ENCODE results near the gene KLF2. TPM values are rescaled to one million over a fixed set of nuclear protein-coding genes. Genes with fewer than 3 reads are reported as not detected.
"Not testable (repeated sequence)": the region's sequence is repeated elsewhere in the genome, so short reads cannot be mapped to it uniquely, and the experiment has no call there.

KLF2 gene
- total RNA-seq, 2 donors from 2014 or later = 19.8 to 24.4 TPM

DNA sequence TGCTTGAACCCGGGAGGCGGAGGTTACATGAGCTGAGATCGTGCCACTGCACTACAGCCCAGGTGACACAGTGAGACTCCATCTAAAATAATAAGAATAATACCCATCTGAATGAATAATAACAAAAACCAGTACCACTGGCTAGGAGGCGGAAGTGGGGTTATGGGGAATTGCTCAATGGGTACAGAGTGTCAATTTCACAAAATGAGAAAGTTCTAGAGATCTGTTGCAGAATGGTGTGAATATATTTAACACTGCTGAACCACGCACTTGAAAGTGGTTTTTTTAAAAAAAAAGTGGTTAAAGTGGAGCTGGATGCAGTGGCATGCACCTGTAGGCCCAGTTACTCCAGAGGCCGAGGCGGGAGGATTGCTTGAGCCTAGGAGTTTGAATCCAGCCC lies 18.5 kb downstream of the KLF2 start:
- Histone ChIP-seq H3K27me3 (replicated peaks; ENCODE audit: insufficient read depth) (no peaks in the 10 kb centered on the region), H3K9me3 (no peaks in the 10 kb centered on the region), H3K27ac (no peak overlapping the region), H3K4me3 (no peak overlapping the region), H3K36me3 (no peaks in the 10 kb centered on the region), H3K4me1 (replicated peaks) (no peaks in the 10 kb centered on the region)
- no peak for DNase-seq (ENCODE audit: low spot score)
- intact Hi-C loops (cut with DNase I) = no loop called here
- TF ChIP-seq POLR2A (IDR thresholded peaks at IDR 0.05) = no peak
- no peak for TF ChIP-seq POLR2AphosphoS5 (IDR thresholded peaks at IDR 0.05)
- TF ChIP-seq, protein P1, sequence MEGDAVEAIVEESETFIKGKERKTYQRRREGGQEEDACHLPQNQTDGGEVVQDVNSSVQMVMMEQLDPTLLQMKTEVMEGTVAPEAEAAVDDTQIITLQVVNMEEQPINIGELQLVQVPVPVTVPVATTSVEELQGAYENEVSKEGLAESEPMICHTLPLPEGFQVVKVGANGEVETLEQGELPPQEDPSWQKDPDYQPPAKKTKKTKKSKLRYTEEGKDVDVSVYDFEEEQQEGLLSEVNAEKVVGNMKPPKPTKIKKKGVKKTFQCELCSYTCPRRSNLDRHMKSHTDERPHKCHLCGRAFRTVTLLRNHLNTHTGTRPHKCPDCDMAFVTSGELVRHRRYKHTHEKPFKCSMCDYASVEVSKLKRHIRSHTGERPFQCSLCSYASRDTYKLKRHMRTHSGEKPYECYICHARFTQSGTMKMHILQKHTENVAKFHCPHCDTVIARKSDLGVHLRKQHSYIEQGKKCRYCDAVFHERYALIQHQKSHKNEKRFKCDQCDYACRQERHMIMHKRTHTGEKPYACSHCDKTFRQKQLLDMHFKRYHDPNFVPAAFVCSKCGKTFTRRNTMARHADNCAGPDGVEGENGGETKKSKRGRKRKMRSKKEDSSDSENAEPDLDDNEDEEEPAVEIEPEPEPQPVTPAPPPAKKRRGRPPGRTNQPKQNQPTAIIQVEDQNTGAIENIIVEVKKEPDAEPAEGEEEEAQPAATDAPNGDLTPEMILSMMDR (IDR thresholded peaks at IDR 0.05) = no peak
- WGBS = 94% methylated on average over 7 of the region's 7 CpGs

DNA sequence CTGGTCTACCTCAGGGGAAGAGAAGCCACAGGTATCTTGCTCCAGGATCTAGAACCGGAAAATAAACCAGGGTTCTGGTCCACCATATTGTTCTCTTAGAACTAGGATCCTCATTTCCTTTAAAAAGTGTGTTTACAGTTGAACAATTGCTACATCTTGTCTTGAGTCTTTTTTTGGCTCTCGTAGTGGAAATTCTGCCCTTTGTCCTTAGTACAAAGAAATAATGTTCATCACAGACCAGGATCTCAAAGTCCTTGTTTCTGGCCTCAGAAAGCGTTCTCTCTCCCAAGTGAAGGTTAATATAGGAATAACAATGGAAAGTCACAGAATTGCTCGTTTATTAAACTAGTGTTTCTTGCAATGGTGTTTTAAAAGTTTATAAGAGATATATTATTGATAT lies 20.8 kb downstream of the KLF2 start:
- intact Hi-C loops (cut with DNase I) = no loop called here
- no peaks in the 10 kb centered on the region for H3K36me3 ChIP-seq
- H3K4me3 ChIP-seq = no peak overlapping the region
- TF ChIP-seq POLR2A (IDR thresholded peaks at IDR 0.05) = no peak
- TF ChIP-seq POLR2AphosphoS5 (IDR thresholded peaks at IDR 0.05) = peak; percentile 8
- TF ChIP-seq, protein P1 (IDR thresholded peaks at IDR 0.05) = no peak
- 65% methylated on average over 4 of the region's 4 CpGs for WGBS
- H3K9me3 ChIP-seq = no peaks in the 10 kb centered on the region
- H3K27ac ChIP-seq = peak overlapping the region in 1 of 2 donors; percentile 11
- no peaks in the 10 kb centered on the region for H3K4me1 ChIP-seq (replicated peaks)
- H3K27me3 ChIP-seq (replicated peaks; ENCODE audit: insufficient read depth) = no peaks in the 10 kb centered on the region
- no peak for DNase-seq (ENCODE audit: low spot score)

DNA sequence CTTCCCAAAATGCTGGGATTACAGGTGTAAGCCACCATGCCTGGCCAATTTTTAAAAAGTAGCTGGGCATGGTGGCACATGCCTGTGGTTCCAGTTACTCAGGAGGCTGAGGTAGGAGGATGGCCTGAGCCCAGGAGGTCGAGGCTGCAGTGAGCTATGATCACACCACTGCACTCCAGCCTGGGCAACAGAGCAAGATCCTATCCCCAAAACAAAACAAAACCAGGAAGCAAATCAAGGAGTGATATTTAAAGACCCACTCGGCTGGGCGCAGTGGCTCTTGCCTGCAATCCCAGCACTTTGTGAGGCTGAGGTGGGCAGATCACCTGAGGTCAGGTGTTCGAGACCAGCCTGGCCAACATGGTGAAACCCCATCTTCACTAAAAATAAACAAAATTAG lies 22.5 kb downstream of the KLF2 start:
- H3K9me3 ChIP-seq; H3K4me3 ChIP-seq; H3K4me1 ChIP-seq (replicated peaks); H3K36me3 ChIP-seq; H3K27me3 ChIP-seq (replicated peaks; ENCODE audit: insufficient read depth); intact Hi-C loops (cut with DNase I); DNase-seq (ENCODE audit: low spot score); H3K27ac ChIP-seq: not testable (repeated sequence)
- 83% methylated on average over 4 of the region's 4 CpGs for WGBS

DNA sequence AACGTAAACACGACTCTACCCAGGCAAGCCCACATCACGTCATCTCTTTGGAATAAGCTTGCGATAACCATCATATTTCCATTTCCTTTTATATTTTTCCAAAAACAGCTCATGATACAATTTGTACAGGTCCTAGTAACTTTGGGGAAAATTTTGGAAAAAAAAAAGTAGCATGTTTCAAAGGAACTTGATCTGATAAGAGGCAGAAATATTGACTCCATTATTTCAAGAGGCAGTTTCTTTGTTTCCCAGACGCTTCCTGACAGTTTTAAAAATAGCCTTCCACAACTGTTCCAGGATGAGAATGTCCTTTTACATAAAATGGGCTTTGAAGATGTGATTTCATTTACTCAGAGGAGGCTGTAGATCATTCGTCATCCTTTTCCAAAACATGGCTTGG lies 23.1 kb downstream of the KLF2 start:
- DNase-seq (ENCODE audit: low spot score) = no peak
- H3K36me3 ChIP-seq = no peaks in the 10 kb centered on the region
- H3K27me3 ChIP-seq (replicated peaks; ENCODE audit: insufficient read depth) = no peaks in the 10 kb centered on the region
- H3K27ac ChIP-seq = no peak overlapping the region
- intact Hi-C loops (cut with DNase I) = no loop called here
- H3K9me3 ChIP-seq = no peaks in the 10 kb centered on the region
- peak; percentile 10 for TF ChIP-seq POLR2AphosphoS5 (IDR thresholded peaks at IDR 0.05)
- TF ChIP-seq, protein P1 (IDR thresholded peaks at IDR 0.05) = no peak
- no peak for TF ChIP-seq POLR2A (IDR thresholded peaks at IDR 0.05)
- H3K4me1 ChIP-seq (replicated peaks) = no peaks in the 10 kb centered on the region
- no peak overlapping the region for H3K4me3 ChIP-seq
- 71% methylated on average over 6 of the region's 6 CpGs for WGBS

DNA sequence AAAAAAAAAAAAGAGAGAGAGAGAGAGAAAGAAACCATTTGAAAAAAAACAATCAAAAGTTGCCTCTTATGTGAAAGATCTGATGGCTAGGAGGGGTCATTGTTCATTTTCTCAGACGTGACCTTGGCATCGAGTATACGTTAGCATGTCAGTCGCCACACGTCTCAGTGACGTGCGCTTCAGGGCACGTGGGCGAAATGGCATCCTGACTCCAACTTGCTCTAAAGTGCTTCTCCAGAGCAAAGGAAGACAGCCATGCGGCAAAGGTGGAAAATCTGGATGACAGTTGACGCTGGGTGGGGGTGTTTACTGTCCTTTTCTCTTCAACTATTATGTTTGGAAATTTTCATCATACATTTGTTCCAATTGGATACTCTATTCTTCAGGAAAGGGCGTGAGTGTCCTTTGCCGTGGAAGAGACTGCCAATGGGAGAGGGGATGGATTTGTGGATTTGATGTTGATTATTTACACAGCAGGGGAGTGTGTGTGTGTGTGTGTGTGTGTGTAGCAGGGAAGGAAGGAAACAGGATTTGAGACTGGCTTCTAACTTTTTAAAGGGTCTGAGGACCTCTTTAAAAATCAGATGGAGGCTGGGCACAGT lies 25.0 kb downstream of the KLF2 start:
- no peak for TF ChIP-seq POLR2AphosphoS5 (IDR thresholded peaks at IDR 0.05)
- TF ChIP-seq, protein P1 (IDR thresholded peaks at IDR 0.05) = no peak
- TF ChIP-seq POLR2A (IDR thresholded peaks at IDR 0.05) = no peak
- Histone ChIP-seq H3K27ac (no peak overlapping the region), H3K36me3 (no peaks in the 10 kb centered on the region), H3K4me3 (no peak overlapping the region), H3K4me1 (replicated peaks) (no peaks in the 10 kb centered on the region), H3K27me3 (replicated peaks; ENCODE audit: insufficient read depth) (no peaks in the 10 kb centered on the region), H3K9me3 (no peaks in the 10 kb centered on the region)
- DNase-seq (ENCODE audit: low spot score) = no peak
- intact Hi-C loops (cut with DNase I) = no loop called here
- 79% methylated on average over 13 of the region's 13 CpGs for WGBS
